ENCODE measurements around the gene TRAPPC12.
A peak's percentile ranks its signal among the peaks of the same experiment; 100 is the strongest.

Gene TRAPPC12

GRCh38 chr2:3470856-3471737, 91.6 kb downstream of the TRAPPC12 start:
- no peak for DNase-seq

- no peak for DNase-seq
Observed at GRCh38 chr2:3472296-3472695, 92.8 kb downstream of the TRAPPC12 start.

- no peak for DNase-seq
Observed at GRCh38 chr2:3472966-3473365, 93.5 kb downstream of the TRAPPC12 start.

- DNase-seq, result no peak
Observed at GRCh38 chr2:3475771-3476170, 96.3 kb downstream of the TRAPPC12 start.

- no peak for DNase-seq
Observed at GRCh38 chr2:3476321-3476984, 97.0 kb downstream of the TRAPPC12 start.

- DNase-seq, result no peak
Observed at GRCh38 chr2:3476985-3477327, 97.5 kb downstream of the TRAPPC12 start.

- no peak for DNase-seq
Observed at GRCh38 chr2:3478846-3479385, 99.4 kb downstream of the TRAPPC12 start.

GRCh38 chr2:3479430-3480320, 100.2 kb downstream of the TRAPPC12 start:
- DNase-seq, result no peak

- DNase-seq, result peak; percentile 47
Observed at GRCh38 chr2:3480352-3481010, 101.0 kb downstream of the TRAPPC12 start.

GRCh38 chr2:3481011-3481400, 101.5 kb downstream of the TRAPPC12 start:
- no peak for DNase-seq

- DNase-seq, result no peak
Observed at GRCh38 chr2:3481736-3482362, 102.4 kb downstream of the TRAPPC12 start.

- DNase-seq, result no peak
Observed at GRCh38 chr2:3482363-3482821, 102.9 kb downstream of the TRAPPC12 start.

GRCh38 chr2:3483227-3483985, 103.9 kb downstream of the TRAPPC12 start:
- DNase-seq, result peak; percentile 80

GRCh38 chr2:3483986-3484960, 104.8 kb downstream of the TRAPPC12 start:
- no peak for DNase-seq

- DNase-seq, result no peak
Observed at GRCh38 chr2:3485166-3485565, 105.7 kb downstream of the TRAPPC12 start.

- no peak for DNase-seq
Observed at GRCh38 chr2:3486047-3487027, 106.8 kb downstream of the TRAPPC12 start.

GRCh38 chr2:3487028-3487425, 107.5 kb downstream of the TRAPPC12 start:
- DNase-seq, result no peak

- no peak for DNase-seq
Observed at GRCh38 chr2:3487432-3487831, 107.9 kb downstream of the TRAPPC12 start.
